Choroid plexus epithelial cell (primary cell): ENCODE data around the gene HDLBP.

Experiments used
- DNase-seq: peaks from one replicate; pipeline ENCODE4 v3.0.0-alpha.2; 2010; ENCODE audit warnings: low read depth
- H3K4me3 ChIP-seq: 2 replicates; pipeline ENCODE4 v1.5.1; 2011; ENCODE audit warnings: low read depth, mild to moderate bottlenecking, control low read depth, low read length, moderate library complexity
- TF ChIP-seq, protein P1 (sequence below): conservative IDR thresholded peaks from 2 replicates; pipeline ENCODE4 v1.5.1; 2011; ENCODE audit warnings: low read depth, mild to moderate bottlenecking, control low read depth, inconsistent platforms, low read length, moderate library complexity

The HDLBP gene

DNA sequence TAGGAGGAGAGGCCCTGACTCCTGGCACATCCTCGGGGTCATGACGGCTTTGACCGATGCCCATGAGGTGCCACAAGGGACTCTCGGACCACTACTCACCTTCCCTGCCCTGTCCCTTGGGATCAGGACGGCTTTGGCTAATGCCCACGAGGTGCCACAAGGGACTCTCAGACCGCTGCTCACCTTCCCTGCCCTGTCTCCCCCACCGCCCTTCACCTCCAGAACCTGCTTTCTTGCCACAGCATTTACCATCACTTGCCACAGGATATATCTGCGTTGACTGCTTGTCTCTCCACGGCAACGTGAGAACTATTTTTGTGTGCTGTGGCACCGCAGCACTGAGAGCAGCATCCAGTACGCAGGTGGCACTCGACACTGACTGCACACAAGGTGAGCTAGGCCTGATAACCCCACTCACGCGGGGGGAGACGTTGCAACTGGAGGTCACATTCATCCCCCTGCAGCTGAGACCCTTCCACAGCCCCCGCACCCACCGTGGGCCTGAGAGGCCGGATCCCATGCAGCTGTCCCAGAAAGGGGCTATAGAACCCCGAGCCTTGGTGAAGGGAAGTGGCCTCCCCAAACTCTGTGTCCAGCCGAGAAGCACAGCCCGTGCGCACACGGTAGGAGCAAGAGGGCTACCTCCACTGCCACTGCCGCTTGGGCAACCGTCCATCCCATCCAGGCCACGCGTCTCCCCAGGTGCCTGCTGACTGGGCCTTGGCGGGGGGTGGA is 79.4 kb downstream of the HDLBP start:
- DNase-seq: no peak
- H3K4me3 ChIP-seq: no peak overlapping the region
- TF ChIP-seq, protein P1, sequence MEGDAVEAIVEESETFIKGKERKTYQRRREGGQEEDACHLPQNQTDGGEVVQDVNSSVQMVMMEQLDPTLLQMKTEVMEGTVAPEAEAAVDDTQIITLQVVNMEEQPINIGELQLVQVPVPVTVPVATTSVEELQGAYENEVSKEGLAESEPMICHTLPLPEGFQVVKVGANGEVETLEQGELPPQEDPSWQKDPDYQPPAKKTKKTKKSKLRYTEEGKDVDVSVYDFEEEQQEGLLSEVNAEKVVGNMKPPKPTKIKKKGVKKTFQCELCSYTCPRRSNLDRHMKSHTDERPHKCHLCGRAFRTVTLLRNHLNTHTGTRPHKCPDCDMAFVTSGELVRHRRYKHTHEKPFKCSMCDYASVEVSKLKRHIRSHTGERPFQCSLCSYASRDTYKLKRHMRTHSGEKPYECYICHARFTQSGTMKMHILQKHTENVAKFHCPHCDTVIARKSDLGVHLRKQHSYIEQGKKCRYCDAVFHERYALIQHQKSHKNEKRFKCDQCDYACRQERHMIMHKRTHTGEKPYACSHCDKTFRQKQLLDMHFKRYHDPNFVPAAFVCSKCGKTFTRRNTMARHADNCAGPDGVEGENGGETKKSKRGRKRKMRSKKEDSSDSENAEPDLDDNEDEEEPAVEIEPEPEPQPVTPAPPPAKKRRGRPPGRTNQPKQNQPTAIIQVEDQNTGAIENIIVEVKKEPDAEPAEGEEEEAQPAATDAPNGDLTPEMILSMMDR: no peak

DNA sequence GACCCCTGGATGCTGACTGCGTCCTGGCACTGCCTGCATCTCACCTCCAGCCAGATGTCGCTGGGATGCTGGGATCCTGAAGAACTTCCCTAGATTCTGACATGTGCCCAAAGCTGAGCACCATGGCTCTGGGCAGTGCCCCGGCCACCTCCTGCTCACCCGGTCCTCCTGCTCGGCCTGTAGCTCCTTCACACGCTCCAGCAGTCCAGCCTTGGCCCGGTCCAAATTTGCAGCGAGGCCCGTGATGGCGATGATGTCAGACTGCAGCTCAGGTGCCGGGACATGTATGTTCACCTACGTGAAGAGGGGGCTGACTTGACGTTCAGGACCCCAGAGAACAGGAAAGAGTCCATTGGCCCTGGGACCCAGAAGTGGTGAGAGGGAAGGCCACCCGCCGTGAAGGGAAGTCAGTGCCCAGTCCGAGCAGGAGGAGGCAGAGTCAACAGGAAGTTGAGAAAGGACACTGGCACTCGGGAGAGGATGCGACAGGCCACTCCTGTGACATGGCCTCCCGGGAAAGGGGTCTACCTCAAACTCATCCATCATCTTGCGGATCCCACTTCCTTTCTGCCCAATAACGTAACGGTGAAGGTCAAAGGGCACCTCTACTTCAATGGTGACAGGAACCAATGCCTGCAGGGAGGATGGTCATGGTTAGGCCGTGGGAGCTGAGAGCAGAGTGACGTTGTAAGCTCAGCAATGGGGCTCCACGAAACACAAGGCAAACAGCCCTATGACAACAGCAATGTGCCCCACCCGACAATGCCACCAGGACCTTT is 80.3 kb downstream of the HDLBP start:
- DNase-seq: no peak
- no peak overlapping the region for H3K4me3 ChIP-seq
- TF ChIP-seq, protein P1: no peak

DNA sequence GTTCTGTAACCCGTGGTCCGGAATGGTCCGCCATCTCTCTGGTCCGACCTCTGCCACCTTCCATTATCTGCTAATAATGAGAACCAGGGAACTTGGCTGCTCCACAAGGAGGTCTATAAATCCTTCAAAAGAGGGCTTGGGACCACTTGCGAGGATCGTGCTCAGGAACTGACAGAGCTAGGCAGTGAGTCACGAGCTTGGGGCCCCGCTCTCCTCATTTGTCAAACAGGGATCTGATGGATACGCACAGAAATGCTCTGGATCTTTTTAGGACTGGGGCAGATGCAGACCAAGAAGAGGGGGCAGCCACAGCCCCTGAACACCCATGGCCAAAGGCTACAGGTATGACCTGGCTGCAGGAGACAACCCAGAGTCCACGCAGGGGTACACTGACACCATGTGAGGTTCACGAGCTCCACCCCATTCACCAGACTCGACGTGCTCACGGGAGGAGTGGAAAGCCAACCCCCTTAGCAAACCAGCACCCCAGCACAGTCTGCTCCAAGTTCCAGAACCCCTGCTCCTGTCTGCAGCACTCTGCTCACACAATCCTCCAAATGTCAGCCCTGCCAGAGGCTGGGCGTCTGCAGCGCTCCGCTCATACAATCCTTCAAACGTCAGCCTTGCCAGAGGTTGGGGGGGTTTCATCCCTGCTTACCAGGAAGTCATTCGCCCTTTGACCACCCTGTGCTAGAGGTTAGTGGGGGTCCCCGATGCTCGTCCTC is 81.2 kb downstream of the HDLBP start:
- TF ChIP-seq, protein P1: no peak
- no peak for DNase-seq
- H3K4me3 ChIP-seq: no peak overlapping the region

DNA sequence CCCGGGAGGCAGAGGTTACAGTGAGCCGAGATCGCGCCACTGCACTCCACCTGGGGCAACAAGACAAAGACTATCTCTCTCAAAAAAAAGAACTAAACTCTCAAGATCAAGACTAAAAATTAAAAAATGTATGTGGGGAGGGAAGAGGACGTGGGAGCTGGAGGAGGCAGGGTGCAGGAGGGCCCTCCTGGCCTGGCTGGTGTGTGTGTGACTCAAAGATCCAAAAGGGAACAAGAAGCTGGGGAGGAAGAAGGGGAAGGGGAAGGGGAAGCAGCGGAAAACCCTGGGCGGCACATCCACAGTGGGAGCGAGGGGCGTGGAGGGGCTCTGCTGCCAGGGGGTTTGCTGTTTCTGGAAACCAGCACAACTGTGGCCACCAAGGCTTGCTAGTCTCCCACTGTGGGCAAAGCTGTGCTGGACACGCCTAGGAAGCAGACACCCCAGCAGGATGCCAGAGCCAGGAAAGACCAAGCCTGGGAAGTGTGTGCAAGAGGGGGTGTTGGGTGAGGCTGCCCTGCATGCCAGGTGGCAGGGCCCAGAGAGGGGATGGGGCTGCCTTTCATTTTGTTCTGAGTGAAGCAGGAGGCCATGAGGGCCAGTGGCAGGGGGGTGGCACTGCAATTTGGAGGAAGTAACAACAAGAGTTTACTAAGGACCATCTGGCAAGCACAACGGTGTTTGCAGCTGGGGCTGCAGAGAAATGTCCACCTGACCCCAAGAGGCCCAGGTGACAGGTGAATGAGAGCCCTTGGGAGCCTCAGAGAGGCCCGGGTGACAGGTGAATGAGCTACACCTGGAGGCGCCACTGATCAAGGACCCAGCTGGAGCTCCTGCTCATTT is 82.5 kb downstream of the HDLBP start:
- TF ChIP-seq, protein P1: no peak
- no peak for DNase-seq
- no peak overlapping the region for H3K4me3 ChIP-seq

DNA sequence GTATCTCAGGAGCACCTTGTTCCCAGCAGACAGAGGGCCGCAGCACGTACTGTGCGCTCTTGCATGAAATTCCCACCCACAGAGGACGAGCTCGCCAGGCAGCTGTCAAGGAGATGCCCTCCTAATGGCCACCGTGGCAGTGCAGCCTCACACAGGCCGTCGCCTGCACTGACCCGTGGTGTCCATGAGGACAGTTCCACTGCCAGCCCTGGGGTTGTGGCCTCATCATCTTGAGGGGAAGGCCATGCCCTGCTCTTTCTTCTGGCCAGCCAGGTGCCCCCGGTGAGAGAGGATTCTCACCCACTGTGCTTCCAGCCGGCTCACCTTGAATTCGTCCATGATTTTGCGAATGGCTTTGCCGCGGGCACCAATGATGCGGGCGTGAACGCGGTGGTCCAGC is 85.0 kb downstream of the HDLBP start:
- no peak overlapping the region for H3K4me3 ChIP-seq
- TF ChIP-seq, protein P1: no peak
- no peak for DNase-seq

DNA sequence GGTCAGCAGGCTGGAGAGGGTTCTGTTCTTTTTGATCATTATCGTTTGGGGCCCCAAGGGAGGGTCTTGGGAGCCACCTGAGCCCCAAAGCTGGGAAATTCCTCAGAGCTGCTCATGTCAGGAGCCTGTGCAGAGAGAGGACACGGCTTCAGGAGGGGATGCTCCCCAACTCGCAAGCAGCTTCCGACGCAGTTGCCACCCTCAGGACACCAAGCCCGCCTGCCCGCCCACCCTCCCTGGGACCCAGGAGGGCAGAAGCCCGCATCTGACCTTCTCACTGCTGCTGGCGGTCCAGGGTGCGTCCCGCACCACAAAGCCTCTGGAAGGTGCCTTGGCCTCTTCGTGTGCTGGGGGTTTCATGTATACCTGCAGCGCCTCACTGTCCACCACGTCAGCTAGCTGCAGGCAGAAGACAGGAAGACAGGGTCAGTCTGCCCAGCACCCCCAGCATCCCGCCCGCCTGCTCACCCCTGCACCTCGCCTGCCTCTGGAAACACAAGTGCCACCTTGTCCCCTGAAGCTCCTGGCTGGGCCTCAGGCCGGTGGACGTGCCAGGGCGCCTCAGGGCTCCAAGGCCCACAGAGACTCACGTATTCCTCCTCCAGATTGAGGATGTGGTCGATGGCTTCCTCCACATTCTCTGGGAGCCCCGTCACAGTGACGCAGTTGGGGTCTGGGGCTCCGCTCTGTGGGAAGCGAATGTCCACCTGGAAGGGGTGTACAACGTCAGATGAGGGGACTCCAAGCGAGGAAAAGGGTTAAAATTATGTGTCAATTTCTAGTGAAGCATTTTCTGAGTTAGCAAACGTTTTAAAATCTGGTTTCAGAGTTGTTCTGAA is 85.7 kb downstream of the HDLBP start:
- no peak overlapping the region for H3K4me3 ChIP-seq
- TF ChIP-seq, protein P1: no peak
- no peak for DNase-seq
